ENCODE results near the gene TMEM238L. TPM values are rescaled to one million over a fixed set of nuclear protein-coding genes. Genes with fewer than 3 reads are reported as not detected.
A peak's percentile ranks its signal among the peaks of the same experiment; 100 is the strongest.

TMEM238L gene
- total RNA-seq, 1 experiment from 2014 or later: not detected

GRCh38 chr17:10844621-10845387 lies 40.9 kb upstream of the TMEM238L start:
- Histone ChIP-seq H3K23me2 (ENCODE audit: insufficient read length, low read depth, low read length, poor library complexity, severe bottlenecking) (peaks cover 7% of the 10 kb centered on the region), H4K5ac (ENCODE audit: insufficient read length, low read depth, low read length) (no peak overlapping the region), H3K56ac (ENCODE audit: insufficient read length, low read depth, low read length) (no peak overlapping the region), H3K79me2 (ENCODE audit: insufficient read depth, low read length) (no peaks in the 10 kb centered on the region), H4K8ac (replicated peaks; ENCODE audit: insufficient read length, low read depth, low read length) (no peak overlapping the region), H3K27me3 (ENCODE audit: insufficient read depth, low read length) (no peaks in the 10 kb centered on the region), H4K91ac (ENCODE audit: insufficient read length, low read depth, low read length) (no peak overlapping the region), H3K79me1 (ENCODE audit: insufficient read depth, low read depth, low read length, poor library complexity, severe bottlenecking) (no peaks in the 10 kb centered on the region), H3K9ac (ENCODE audit: extremely low read depth, insufficient read length, low read length) (no peak overlapping the region), H3K18ac (ENCODE audit: insufficient read length, low read depth, low read length) (no peak overlapping the region), H2BK15ac (ENCODE audit: low read depth, low read length) (no peak overlapping the region), H2BK5ac (ENCODE audit: insufficient read length, low read length) (no peak overlapping the region), H3K4me1 (ENCODE audit: insufficient read depth, low read length) (peaks cover 8% of the 10 kb centered on the region; the same call in 1 of the 2 replicates), H2AK5ac (ENCODE audit: insufficient read length, low read length) (no peak overlapping the region), H3K9me3 (ENCODE audit: control insufficient read depth, low read depth, low read length) (no peaks in the 10 kb centered on the region), H3K4ac (ENCODE audit: low read depth, low read length) (no peak overlapping the region), H3K14ac (ENCODE audit: insufficient read depth, low read length) (no peak overlapping the region), H3K23ac (ENCODE audit: insufficient read length, low read depth, low read length) (no peak overlapping the region), H3T11ph (ENCODE audit: low read length) (no peak overlapping the region), H4K20me1 (ENCODE audit: control insufficient read depth, insufficient read depth, insufficient read length) (no peaks in the 10 kb centered on the region), H3K4me2 (ENCODE audit: insufficient read depth, insufficient read length, low read length) (peak overlapping the region; percentile 83), H2BK120ac (ENCODE audit: low read depth, low read length, poor library complexity, severe bottlenecking) (no peak overlapping the region), H2BK20ac (ENCODE audit: low read depth, low read length, poor library complexity, severe bottlenecking) (no peak overlapping the region), H2AFZ (ENCODE audit: low read length) (peak overlapping the region; percentile 19), H3K27ac (ENCODE audit: insufficient read length, low read depth, low read length) (no peak overlapping the region), H2BK12ac (ENCODE audit: insufficient read length, low read depth, low read length) (no peak overlapping the region)
- TF ChIP-seq CTCF (conservative IDR thresholded peaks at IDR 0.05): peak; percentile 96
- peak; percentile 90 for DNase-seq
- WGBS (ENCODE audit: extremely low coverage, insufficient read length, low lambda C conversion rate): no CpG with 5 or more reads among the region's 28 CpGs
- H3K4me1 Mint-ChIP-seq: peaks cover 23% of the 10 kb centered on the region in 2 experiments
- peaks cover 12% of the 10 kb centered on the region for H3K27me3 Mint-ChIP-seq (ENCODE audit: low read depth)
- peak overlapping the region; percentile 80 to 82 for H3K4me3 Mint-ChIP-seq
- peaks cover 12 to 13% of the 10 kb centered on the region in 2 experiments for H3K9me3 Mint-ChIP-seq
- H3K27ac Mint-ChIP-seq: no peak overlapping the region; a peak in 1 of 7 replicates
- H3K36me3 Mint-ChIP-seq (ENCODE audit: insufficient read depth in 1 of 3, low read depth in 3 of 3): peaks cover 0 to 7% (median 5%) of the 10 kb centered on the region in 3 experiments; a peak in 4 of 7 replicates

Data from H9 (cell line).